LNCaP clone FGC (cell line): Measurements from ENCODE around the gene PRDM15.

Experiments used
- DNase-seq: peaks from one replicate; pipeline ENCODE4 v3.0.0-alpha.2; 2011; ENCODE audit warnings: low read depth
- H3K4me3 ChIP-seq: 2 replicates; pipeline ENCODE4 v1.5.1; 2011; ENCODE audit warnings: mild to moderate bottlenecking, low read depth, low read length, control low read depth
- CTCF ChIP-seq: IDR thresholded peaks from 2 replicates; pipeline ENCODE4 v1.5.1; 2012; ENCODE audit warnings: mild to moderate bottlenecking; ENCODE audit not compliant: control insufficient read depth, insufficient read depth; ENCODE audit errors: extremely low read depth

Gene PRDM15

GRCh38 chr21:41802684-41803083, 76.5 kb downstream of the PRDM15 start:
- no peak overlapping the region for H3K4me3 ChIP-seq
- peak; percentile 76 for DNase-seq
- peak; percentile 22; the same call in 1 of the 2 replicates for TF ChIP-seq CTCF

DNA sequence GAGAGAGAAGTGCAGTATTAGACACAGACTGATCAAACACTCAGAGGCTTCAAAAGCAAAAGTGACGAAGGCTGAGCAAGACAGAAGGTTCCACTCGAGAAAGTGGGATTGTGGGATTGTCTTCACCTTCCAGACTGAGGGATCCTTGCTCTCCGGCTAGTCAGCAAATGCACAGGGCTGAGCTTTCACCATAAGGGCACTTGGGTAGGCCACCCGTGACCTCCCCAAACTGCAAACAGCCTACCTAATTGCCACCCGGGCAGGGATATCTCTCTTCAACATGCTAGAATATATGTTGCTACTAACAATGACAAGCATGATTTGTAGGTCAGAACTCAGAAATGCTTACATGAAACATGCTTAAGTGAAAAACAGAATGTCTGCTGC, 77.0 kb downstream of the PRDM15 start:
- DNase-seq, result no peak
- no peak overlapping the region for H3K4me3 ChIP-seq
- no peak for TF ChIP-seq CTCF

GRCh38 chr21:41801321-41802197, 77.6 kb downstream of the PRDM15 start:
- H3K4me3 ChIP-seq, result no peak overlapping the region
- TF ChIP-seq CTCF, result no peak

DNA sequence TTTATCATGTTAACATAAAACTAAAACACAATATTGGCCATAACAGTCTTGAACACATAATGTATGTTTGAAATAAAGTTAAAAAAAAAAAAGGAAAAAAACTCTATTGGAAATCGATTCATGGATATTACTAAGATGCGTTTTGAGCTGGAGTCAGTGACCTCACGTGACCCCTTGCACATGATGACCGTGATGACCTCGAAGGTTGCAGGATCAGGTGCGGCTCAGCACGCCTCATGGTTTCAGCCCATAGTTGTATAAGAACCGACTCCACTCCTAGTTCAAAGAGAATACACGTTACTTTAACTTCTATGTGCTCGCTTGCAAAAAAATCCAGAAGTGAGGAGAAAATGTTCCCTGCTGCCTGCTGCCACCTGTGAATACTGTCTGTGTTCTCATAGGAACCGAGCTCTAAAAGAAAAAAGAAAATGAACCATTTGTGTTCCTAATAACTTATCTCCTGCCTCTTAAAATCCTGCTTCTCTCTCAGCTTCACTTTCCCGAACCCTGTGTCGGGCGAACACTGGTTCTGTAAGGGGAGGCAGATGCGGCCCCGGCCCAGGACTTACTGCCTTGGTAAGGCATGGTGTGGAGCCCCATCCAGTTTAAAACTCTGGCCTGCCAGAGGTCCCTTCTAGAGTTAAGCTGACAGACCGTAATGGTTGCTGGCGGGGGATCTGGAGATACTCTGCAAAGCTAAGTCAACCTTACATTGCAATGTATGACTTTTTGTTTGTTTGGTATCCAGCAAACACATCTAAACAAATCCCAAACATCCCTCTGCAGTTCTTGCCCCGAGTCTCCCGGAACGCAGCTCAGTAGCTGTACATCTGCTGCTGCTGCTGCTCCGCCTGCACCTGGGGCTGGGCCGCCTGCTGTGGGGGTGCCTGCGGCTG, 78.5 kb downstream of the PRDM15 start:
- H3K4me3 ChIP-seq, result no peak overlapping the region
- DNase-seq, result no peak
- no peak for TF ChIP-seq CTCF

More at GRCh38 chr21:41801321-41802197, 77.6 kb downstream of the PRDM15 start:
- no peak for DNase-seq

GRCh38 chr21:41799763-41800162, 79.4 kb downstream of the PRDM15 start:
- TF ChIP-seq CTCF, result no peak
- no peak for DNase-seq

DNA sequence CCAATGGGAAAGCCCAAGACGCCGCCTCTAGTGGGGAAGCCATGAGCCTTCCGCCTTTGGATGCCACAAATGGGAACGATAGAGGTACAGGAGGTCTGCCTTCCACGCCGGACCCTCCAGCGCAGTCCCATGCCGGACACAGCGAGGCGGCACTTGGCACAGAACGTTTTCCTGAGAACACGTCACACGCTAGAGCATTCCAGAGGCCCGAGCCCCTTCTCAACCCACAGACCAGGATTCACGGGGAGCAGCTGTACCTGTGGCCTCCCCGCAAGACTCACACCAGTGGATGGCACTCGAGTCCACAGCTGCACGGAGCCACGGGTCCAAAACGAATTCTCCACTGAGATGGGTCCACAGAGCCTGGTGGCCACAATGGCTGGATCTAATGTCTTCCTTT, 80.8 kb downstream of the PRDM15 start:
- no peak overlapping the region for H3K4me3 ChIP-seq
- no peak for TF ChIP-seq CTCF
- no peak for DNase-seq

More at GRCh38 chr21:41799763-41800162, 79.4 kb downstream of the PRDM15 start:
- no peak overlapping the region for H3K4me3 ChIP-seq
